ENCODE data around the gene PHF20. TPM values are rescaled to one million over a fixed set of nuclear protein-coding genes. Genes with fewer than 3 reads are reported as not detected.

The PHF20 gene
- total and polyA plus RNA-seq, 2 of the 8 experiments (the other 6 are each of a cell fraction or from before 2014, with no cell fraction given) = 25.6 to 70.1 TPM

- TF ChIP-seq CHD7 (IDR thresholded peaks at IDR 0.05; ENCODE audit: insufficient replicate concordance, low read length) (no peak), POLR2A (IDR thresholded peaks at IDR 0.05; ENCODE audit: control extremely low read depth in 1 of 2, low read depth in 2 of 2, low read length in 2 of 2) (no peak), CBX8 (IDR thresholded peaks at IDR 0.05; ENCODE audit: borderline replicate concordance, low read depth, low read length) (no peak), CREB1 (IDR thresholded peaks at IDR 0.05) (no peak), SAP30 (IDR thresholded peaks at IDR 0.05; ENCODE audit: insufficient read depth, insufficient replicate concordance, low read length) (no peak), TAF7 (optimal IDR thresholded peaks at IDR 0.05; ENCODE audit: borderline replicate concordance, low read depth, low read length) (no peak), CTCF (IDR thresholded peaks at IDR 0.05; ENCODE audit: control extremely low read depth in 1 of 3, insufficient read depth in 1 of 3, low read depth in 1 of 3, low read length in 3 of 3) (no peak), JUN (IDR thresholded peaks at IDR 0.05; ENCODE audit: low read depth, low read length) (no peak), HDAC6 (IDR thresholded peaks at IDR 0.05; ENCODE audit: low read depth, low read length) (no peak), CEBPB (IDR thresholded peaks at IDR 0.05; ENCODE audit: low read depth, low read length) (no peak)
Measured at GRCh38 chr20:35791821-35792220, 20.0 kb downstream of the PHF20 start (continued).
